ENCODE measurements around the gene ALDH1L1. TPM values are rescaled to one million over a fixed set of nuclear protein-coding genes. Genes with fewer than 3 reads are reported as not detected.

The ALDH1L1 gene
- total RNA-seq, 1 donor from 2014 or later: 0.06 TPM

GRCh38 chr3:126146525-126147146, 33.8 kb downstream of the ALDH1L1 start:
- H3K4me3 ChIP-seq (ENCODE audit: low read depth, low read length): no peak overlapping the region
- DNase-seq (ENCODE audit: low read depth): no peak
- TF ChIP-seq, protein P1, sequence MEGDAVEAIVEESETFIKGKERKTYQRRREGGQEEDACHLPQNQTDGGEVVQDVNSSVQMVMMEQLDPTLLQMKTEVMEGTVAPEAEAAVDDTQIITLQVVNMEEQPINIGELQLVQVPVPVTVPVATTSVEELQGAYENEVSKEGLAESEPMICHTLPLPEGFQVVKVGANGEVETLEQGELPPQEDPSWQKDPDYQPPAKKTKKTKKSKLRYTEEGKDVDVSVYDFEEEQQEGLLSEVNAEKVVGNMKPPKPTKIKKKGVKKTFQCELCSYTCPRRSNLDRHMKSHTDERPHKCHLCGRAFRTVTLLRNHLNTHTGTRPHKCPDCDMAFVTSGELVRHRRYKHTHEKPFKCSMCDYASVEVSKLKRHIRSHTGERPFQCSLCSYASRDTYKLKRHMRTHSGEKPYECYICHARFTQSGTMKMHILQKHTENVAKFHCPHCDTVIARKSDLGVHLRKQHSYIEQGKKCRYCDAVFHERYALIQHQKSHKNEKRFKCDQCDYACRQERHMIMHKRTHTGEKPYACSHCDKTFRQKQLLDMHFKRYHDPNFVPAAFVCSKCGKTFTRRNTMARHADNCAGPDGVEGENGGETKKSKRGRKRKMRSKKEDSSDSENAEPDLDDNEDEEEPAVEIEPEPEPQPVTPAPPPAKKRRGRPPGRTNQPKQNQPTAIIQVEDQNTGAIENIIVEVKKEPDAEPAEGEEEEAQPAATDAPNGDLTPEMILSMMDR (conservative IDR thresholded peaks at IDR 0.05; ENCODE audit: low read depth, low read length): no peak

- TF ChIP-seq, protein P1 (conservative IDR thresholded peaks at IDR 0.05; ENCODE audit: low read depth, low read length): no peak
- H3K4me3 ChIP-seq (ENCODE audit: low read depth, low read length): no peak overlapping the region
- DNase-seq (ENCODE audit: low read depth): no peak
Observed at GRCh38 chr3:126146034-126146433, 34.4 kb downstream of the ALDH1L1 start.

GRCh38 chr3:126142652-126143051, 37.7 kb downstream of the ALDH1L1 start:
- TF ChIP-seq, protein P1 (conservative IDR thresholded peaks at IDR 0.05; ENCODE audit: low read depth, low read length): no peak
- H3K4me3 ChIP-seq (ENCODE audit: low read depth, low read length): no peak overlapping the region
- DNase-seq (ENCODE audit: low read depth): no peak

- no peak for DNase-seq (ENCODE audit: low read depth)
- no peak overlapping the region for H3K4me3 ChIP-seq (ENCODE audit: low read depth, low read length)
- TF ChIP-seq, protein P1 (conservative IDR thresholded peaks at IDR 0.05; ENCODE audit: low read depth, low read length): no peak
Observed at GRCh38 chr3:126137490-126138130, 42.8 kb downstream of the ALDH1L1 start.

DNA sequence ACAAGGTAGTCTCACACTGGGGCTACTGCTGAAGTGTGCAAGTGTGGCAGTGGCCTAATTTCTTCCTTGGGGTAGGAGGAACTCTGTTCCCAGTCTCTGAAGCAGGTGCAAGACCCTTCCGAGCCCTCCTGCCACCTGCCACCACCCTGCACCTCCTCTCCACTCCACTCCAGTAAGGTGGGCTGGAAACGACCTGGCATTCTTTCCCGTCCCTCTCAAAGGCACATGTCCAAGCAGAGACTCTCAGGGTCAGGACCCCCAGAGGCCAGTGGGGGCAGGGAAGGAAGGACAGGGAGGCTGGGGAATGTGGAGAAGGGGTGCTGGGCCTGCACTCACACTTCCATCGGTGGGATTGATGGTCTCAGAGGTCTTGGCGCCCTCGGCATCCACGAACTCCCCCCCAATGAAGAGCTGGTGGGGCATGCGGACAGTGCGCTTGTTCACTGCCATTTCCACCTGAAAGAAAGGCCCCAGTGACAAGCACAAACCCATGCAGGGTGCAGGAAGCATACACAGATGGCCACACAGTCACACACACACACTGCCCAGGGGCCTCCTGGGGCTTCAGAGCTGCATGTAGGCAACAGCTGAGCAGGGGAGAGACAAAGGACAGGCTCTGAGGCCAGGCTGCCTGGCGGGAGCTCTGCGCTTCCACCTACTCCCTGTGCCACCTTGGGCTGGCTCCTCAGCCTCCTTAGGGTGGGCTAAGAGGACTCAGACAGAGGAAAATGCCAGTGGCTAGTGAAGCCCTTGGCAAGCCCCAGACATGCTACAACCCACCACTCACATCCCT, 43.8 kb downstream of the ALDH1L1 start:
- no peak overlapping the region for H3K4me3 ChIP-seq (ENCODE audit: low read depth, low read length)
- no peak for DNase-seq (ENCODE audit: low read depth)
- TF ChIP-seq, protein P1 (conservative IDR thresholded peaks at IDR 0.05; ENCODE audit: low read depth, low read length): no peak

DNA sequence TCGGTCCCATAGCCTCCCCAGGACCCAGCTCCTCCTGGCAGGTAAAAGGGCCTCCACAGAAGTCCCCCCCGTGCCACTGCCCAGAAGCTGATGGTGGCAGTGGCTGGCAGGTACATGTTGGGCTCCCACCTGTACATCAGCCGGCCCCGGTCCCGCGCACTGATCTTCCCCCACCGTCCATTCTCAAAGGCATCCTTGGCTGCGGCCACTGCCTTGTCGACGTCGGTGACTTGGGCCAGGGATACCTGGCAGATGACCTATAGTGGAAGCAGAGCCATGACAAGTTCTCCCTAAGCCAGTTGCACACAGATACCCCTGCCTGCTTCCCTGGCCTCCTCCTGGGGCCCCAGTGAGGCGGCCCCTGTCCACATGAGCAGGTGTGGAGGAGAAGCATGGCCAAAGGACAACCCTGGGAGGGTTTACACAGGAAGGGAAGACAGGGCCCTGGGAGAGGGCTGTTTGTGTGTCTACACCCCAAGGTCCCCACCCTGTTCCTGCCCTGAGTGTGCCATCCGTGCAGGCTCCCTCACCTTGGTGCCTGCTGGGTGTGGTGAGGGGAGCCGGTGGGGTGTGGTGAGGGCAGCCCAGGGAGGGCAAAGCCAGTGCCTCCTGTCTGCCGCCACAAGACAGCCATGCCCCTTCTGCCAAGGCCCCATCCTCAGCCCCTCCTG, 44.8 kb downstream of the ALDH1L1 start:
- no peak overlapping the region for H3K4me3 ChIP-seq (ENCODE audit: low read depth, low read length)
- no peak for DNase-seq (ENCODE audit: low read depth)
- TF ChIP-seq, protein P1 (conservative IDR thresholded peaks at IDR 0.05; ENCODE audit: low read depth, low read length): no peak
